GM21528 (cell line): ENCODE data around the gene CFAP74.
"Not testable (repeated sequence)": the region's sequence is repeated elsewhere in the genome, so short reads cannot be mapped to it uniquely, and the experiment has no call there.

Source experiments
- ATAC-seq: cut with Tn5 transposase; IDR thresholded peaks from one replicate; pipeline ENCODE4 v1.9.1; 2021; ENCODE audit warnings: mild to moderate bottlenecking, moderate library complexity; ENCODE audit not compliant: unreplicated experiment, low FRiP score

Gene CFAP74

GRCh38 chr1:1889847-1890505, 113.6 kb downstream of the CFAP74 start:
- ATAC-seq = peak; percentile 44

- no peak for ATAC-seq
These were observed 114.4 kb downstream of the CFAP74 start for GRCh38 chr1:1889090-1889750.

GRCh38 chr1:1883890-1884289, 119.7 kb downstream of the CFAP74 start:
- not testable (repeated sequence) for ATAC-seq

- no peak for ATAC-seq
These were observed 120.3 kb downstream of the CFAP74 start for GRCh38 chr1:1883092-1883873.

- ATAC-seq = no peak
These were observed 121.9 kb downstream of the CFAP74 start for GRCh38 chr1:1881727-1882126.

GRCh38 chr1:1880617-1881312, 122.8 kb downstream of the CFAP74 start:
- no peak for ATAC-seq

- no peak for ATAC-seq
These were observed 123.6 kb downstream of the CFAP74 start for GRCh38 chr1:1879942-1880341.

- no peak for ATAC-seq
These were observed 125.6 kb downstream of the CFAP74 start for GRCh38 chr1:1877865-1878436.

GRCh38 chr1:1876335-1876930, 127.2 kb downstream of the CFAP74 start:
- no peak for ATAC-seq

- ATAC-seq = no peak
These were observed 127.7 kb downstream of the CFAP74 start for GRCh38 chr1:1875932-1876331.

GRCh38 chr1:1874901-1875300, 128.7 kb downstream of the CFAP74 start:
- ATAC-seq = no peak

- ATAC-seq = no peak
These were observed 130.4 kb downstream of the CFAP74 start for GRCh38 chr1:1873186-1873585.

GRCh38 chr1:1872329-1872994, 131.1 kb downstream of the CFAP74 start:
- no peak for ATAC-seq
